Calu3 (cell line): ENCODE data around the gene ZEB2. TPM values are rescaled to one million over a fixed set of nuclear protein-coding genes. Genes with fewer than 3 reads are reported as not detected.

Experiments used
- BruUV-seq: library from RNA; stranded (reverse); fragments of 400-500 nt; replicated peaks from 2 replicates; lab custom pipeline; 2021; lab: Mats Ljungman, UMichigan
- CTCF ChIA-PET: fragments of 300-600 bp; sonication (Branson Sonifier 250); formaldehyde crosslinking; loops from one replicate; lab custom pipeline; 2022; ENCODE audit warnings: antibody characterized with exemption; lab: Charles Lee
- DNase-seq: peaks from one replicate; pipeline ENCODE4 v3.0.0; 2022
- H3K27ac Mint-ChIP-seq: one replicate; pipeline ENCODE4 v1.8.0; 2022; ENCODE audit warnings: mixed read lengths; ENCODE audit not compliant: unreplicated experiment
- H3K27me3 Mint-ChIP-seq: one replicate; pipeline ENCODE4 v1.8.0; 2022; ENCODE audit warnings: mixed read lengths; ENCODE audit not compliant: unreplicated experiment
- H3K36me3 Mint-ChIP-seq: one replicate; pipeline ENCODE4 v1.8.0; 2022; ENCODE audit warnings: mild to moderate bottlenecking, moderate library complexity, mixed read lengths; ENCODE audit not compliant: insufficient read depth, unreplicated experiment
- H3K4me1 Mint-ChIP-seq: one replicate; pipeline ENCODE4 v1.8.0; 2022; ENCODE audit warnings: mild to moderate bottlenecking, low read depth, mixed read lengths; ENCODE audit not compliant: unreplicated experiment
- H3K4me3 Mint-ChIP-seq: one replicate; pipeline ENCODE4 v1.8.0; 2022; ENCODE audit warnings: mild to moderate bottlenecking, low read depth, moderate library complexity, mixed read lengths; ENCODE audit not compliant: unreplicated experiment
- H3K9me3 Mint-ChIP-seq: one replicate; pipeline ENCODE4 v1.8.0; 2022; ENCODE audit warnings: low read depth, mixed read lengths; ENCODE audit not compliant: unreplicated experiment
- CTCF ChIP-seq: fragments of 200-600 bp; IDR thresholded peaks from one replicate; pipeline ENCODE4 v1.8.0; 2022; ENCODE audit warnings: antibody characterized with exemption; ENCODE audit not compliant: unreplicated experiment
- intact Hi-C: fragments of 100-400 bp; cut with micrococcal nuclease; formaldehyde crosslinking; loops from one replicate; pipeline ENCODE4 v1.10.0; 2022; ENCODE audit not compliant: unreplicated experiment
- total RNA-seq: library from RNA; stranded (reverse); gene quantifications from 2 replicates; pipeline ENCODE4 v1.2.3, GENCODE V29; 2022

Gene ZEB2
- total RNA-seq, 1 experiment from 2014 or later: 0.97 TPM

- no peak for DNase-seq
- intact Hi-C loops: loop anchor here (2.0 to 10.0 kb wide), 3 partner anchors 194 to 1236 kb away; no protein-coding TSS in a partner anchor
- H3K9me3 Mint-ChIP-seq: no peaks in the 10 kb centered on the region
- peaks cover 14% of the 10 kb centered on the region for H3K36me3 Mint-ChIP-seq
- no peak for TF ChIP-seq CTCF
- peaks cover 14% of the 10 kb centered on the region for H3K4me1 Mint-ChIP-seq
- H3K4me3 Mint-ChIP-seq: no peak overlapping the region
- CTCF ChIA-PET: interaction anchor here (0.7 kb wide), 1 partner anchor 86 kb away, joined by 3 read pairs; no protein-coding TSS in a partner anchor
- no peaks in the 10 kb centered on the region for H3K27me3 Mint-ChIP-seq
- no peak overlapping the region for H3K27ac Mint-ChIP-seq
- no TSS peak for BruUV-seq
Measured at GRCh38 chr2:144518748-144519596, 947 bp downstream of the ZEB2 start.

- no peak overlapping the region for H3K27ac Mint-ChIP-seq
- no TSS peak for BruUV-seq
- H3K27me3 Mint-ChIP-seq: no peaks in the 10 kb centered on the region
- CTCF ChIA-PET: interaction anchor here (0.6 to 0.7 kb wide), 2 partner anchors 87 to 749 kb away, joined by 3 to 11 read pairs; no protein-coding TSS in a partner anchor
- H3K4me1 Mint-ChIP-seq: peaks cover 10% of the 10 kb centered on the region
- H3K36me3 Mint-ChIP-seq: peaks cover 8% of the 10 kb centered on the region
- H3K9me3 Mint-ChIP-seq: no peaks in the 10 kb centered on the region
- DNase-seq: no peak
- intact Hi-C loops: loop anchor here (2.0 to 10.0 kb wide), 3 partner anchors 193 to 1237 kb away; no protein-coding TSS in a partner anchor
- TF ChIP-seq CTCF: no peak
- H3K4me3 Mint-ChIP-seq: no peak overlapping the region
Measured at GRCh38 chr2:144517866-144518747, 1.8 kb downstream of the ZEB2 start.

- no TSS peak for BruUV-seq
- intact Hi-C loops: loop anchor here (10.0 kb wide), 2 partner anchors 192 to 1238 kb away; no protein-coding TSS in a partner anchor
- Mint-ChIP-seq H3K27ac (no peak overlapping the region), H3K9me3 (no peaks in the 10 kb centered on the region), H3K4me1 (peaks cover under 1% of the 10 kb centered on the region), H3K27me3 (no peaks in the 10 kb centered on the region), H3K36me3 (peaks cover 6% of the 10 kb centered on the region), H3K4me3 (no peak overlapping the region)
- CTCF ChIA-PET: no interaction called here
- peak; percentile 26 for DNase-seq
- no peak for TF ChIP-seq CTCF
Measured at GRCh38 chr2:144516981-144517865, 2.7 kb downstream of the ZEB2 start.
